Activated CD4-positive, alpha-beta T cell treated with anti-CD3 and anti-CD28 coated beads, Interleukin-10, Interleukin-2, amounts not matched to agents 100 ng/mL and 50 ng/mL, durations not matched to agents 16 hours and 8 hours (primary cell): Measurements from ENCODE around the gene MED27.

Experiments
- DNase-seq: peaks from one replicate; pipeline ENCODE4 v3.0.0-alpha.2; 2020

MED27 gene

DNA sequence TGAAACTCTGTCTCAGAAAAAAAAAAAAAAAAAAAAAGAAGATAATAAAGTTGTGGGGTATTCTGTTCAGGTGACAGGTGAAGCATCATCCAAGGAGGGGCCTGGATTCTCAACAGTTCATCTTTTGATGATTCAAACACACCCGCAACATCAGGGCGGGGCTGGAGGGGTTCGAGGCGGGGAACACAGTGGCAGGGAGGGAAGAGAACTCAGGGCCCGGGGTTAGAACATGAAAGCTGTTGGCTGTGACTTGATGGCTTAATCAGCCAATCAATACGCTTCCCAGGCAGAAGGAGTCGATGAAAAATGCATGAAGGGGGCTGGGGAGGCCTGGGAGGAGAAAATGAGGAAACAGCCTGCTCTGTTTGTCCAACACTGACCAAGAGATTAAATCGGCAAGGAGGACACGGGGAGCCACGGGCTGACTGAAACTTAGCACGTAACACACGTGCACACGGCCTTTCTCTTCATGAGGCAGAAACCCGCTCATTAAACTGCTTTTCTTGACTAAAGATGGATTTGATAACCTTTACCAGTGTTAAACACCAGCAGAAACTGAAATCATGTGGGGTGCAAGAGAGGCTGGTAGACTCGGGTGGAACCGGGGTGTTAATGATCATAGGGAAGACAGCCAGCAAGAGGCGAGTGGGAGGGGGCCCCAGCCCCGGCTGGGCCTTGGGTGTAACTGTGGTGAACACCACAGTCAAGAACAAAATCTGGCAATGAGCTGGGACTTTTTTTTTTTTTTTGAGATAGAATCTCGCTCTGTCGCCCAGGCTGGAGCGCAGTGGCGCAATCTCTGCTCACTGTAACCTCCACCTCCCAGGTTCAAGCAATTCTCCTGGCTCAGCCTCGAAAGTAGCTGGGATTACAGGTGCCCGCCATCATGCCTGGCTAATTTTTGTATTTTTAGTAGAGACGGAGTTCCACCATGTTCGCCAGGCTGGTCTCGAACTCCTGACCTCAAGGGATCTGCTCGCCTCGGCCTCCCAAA lies 234.1 kb downstream of the MED27 start:
- no peak for DNase-seq

DNA sequence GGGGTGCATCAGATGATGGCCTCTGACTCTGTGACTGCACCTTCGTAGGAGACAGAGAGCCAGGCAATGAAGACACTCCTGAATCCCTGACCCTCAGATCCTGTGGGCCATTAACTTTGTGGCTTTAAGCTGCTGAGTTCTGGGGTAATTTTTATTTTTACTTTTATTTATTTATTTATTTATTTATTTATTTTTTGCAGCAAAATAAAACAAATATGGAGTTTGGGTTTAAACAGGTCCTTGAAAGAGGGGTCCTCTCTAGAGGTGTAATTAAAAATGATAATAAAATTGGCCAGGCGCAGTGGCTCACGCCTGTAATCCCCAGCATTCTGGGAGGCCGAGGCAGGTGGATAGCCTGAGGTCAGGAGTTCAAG lies 234.9 kb downstream of the MED27 start:
- DNase-seq = no peak

DNA sequence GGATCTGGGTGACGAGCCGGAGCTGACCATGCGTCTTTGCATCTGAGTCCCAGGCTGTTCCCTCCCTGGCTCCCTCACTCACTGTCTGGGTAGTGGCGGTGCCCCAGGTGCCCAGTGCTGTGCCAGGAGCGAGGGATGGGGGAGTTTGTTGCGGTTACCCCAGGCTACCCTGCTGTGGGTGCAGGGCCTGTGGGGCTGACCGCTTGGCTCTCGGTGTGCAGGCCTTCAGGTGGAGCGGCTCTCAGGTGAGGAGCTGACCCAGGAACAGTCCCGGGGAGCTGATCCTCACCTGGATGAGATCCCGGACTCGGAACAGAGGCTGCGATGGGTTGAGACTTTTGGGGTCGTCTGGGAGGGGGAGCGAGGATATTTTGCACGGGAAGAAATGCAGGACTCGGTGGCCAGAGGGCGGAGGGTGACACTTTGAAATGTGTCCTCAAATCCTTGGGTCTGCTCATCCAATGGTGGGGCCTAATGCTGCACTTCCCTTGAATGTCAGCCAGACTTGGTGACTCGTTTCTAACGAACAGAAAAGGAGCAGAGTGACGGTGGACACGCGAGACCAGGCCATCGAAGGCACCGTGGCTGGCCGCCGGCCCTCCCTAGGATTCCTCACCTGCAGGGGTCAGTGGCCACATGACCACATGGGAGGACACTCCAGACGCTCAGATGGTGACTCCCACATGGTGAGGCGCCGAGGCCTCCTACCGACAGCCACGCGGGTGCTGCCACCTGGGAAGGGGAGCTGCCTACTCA lies 235.5 kb downstream of the MED27 start:
- no peak for DNase-seq

DNA sequence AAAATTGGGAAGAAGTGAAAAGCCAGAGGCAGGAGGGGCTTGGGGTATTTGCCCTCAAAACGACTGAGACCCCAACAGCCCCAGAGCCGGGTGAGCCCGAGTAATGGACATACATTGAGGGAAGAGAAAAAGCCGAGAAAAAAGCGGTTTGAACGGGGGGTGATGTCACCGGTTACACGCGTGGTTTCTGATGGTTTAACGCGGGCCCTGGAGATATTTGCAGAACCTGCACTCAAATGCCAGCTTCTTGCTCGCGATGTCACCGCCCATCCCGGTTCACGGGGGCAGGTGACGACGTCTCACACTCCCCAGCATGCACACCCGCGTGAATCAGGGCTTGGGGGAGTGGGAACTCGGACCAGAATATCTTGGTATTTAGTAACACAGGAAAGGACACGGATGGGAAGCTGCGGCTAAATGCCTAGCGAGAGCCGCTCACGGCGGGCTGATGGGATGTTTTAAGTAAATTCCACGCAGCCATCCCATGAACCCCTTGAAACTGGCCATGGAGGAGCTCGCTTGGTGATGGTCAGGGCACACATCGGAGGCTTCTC lies 237.8 kb downstream of the MED27 start:
- no peak for DNase-seq

DNA sequence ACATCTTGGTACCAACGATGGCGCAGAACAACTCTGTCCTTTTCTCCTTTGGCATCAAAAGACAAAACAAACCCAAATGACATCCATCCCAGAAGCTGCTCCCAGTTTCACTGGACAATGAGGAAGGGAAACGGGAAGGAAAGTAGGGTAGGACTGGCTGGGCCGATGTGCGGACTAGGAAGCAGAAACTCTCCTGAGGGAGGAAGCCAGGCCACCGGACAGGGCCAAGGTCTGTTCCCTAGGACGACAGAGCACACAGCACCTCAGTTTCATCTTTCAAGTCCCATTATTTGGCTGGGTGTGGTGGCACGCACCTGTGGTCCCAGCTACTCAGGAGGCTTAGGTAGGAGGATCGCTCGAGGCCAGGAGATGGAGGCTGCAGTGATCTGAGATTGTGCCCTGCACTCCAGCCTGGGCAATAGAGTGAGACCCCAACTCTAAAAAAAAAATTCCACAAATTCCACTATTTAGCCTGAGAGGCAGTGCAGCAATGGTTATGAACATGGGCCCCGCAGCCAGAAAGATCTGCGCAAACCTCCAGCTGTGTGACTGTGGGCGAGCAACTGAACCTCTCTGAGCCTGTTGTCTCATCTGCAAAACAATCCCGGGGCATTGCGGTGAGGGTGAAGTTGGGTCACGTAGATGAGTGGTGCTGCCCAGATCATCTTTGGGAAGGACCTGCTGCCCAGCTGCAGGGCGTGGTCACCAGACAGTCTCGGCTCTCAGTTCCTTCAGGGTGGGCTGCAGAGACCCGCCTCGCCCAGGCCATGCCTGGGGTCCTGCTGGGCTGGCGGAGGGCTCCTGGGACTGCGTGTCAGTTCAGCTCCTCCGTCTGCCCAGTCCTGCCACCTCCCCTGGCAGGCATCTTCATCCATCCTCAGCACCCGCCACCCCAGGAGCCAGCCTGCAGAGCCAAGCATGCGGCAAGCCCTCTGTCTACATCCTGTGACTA lies 238.6 kb downstream of the MED27 start:
- no peak for DNase-seq

DNA sequence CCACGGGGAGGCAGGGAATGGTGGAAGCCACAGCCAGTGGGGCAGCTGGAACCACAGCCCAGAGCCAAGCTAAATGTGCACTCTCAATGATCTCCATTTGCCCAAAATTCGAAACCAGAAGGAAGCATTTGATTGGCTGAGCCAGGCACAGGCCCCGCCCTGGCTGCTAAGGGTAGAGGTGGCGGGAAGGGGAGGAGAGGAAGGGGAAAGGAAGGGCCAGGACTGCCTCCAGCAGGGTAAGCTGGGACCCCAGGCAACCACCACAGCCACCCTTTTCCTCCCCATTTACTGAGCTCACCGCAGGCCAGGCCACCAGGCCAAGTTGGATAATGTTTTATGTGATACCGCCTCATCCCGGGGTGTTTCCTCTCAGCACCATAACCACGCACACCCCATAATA lies 239.4 kb downstream of the MED27 start:
- peak; percentile 35 for DNase-seq

DNA sequence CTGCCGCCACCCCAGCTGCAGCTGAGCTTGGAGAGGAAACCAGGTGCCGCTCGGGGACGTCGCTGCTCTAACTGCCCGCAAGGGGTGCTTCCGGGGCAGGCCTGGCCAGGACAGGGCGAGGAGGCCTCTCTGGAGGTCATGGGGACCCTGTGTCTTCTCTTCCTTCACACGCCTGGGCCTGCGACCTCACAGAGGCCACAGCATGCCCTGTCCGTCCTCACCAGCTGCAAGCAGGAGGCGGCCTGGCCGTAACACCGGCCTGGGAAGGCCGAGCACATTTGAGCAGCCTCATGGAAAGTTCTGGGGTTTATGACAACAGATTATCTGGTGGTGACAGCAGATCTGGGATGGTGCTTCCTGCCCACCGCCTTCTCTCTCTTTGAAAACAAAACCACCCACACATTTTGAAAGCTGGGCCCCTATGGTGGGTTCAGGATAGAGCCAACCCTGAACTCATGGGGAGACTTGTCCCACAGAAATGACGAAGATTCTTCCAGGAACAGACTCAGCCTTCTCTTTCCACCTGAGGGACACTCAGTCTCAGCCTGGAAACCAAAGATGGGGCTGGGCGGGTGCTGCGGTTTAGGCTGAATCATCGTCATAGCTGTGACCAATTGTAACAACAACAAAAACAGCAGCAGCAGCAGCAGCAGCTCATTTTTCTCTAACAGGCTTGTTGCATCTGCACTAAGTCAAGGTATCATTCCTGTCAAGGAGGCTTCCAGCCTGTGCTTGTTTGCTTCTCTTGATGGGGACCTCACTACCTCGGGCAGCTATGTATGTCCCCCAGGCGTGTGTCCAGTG lies 240.2 kb downstream of the MED27 start:
- DNase-seq = peak; percentile 79

DNA sequence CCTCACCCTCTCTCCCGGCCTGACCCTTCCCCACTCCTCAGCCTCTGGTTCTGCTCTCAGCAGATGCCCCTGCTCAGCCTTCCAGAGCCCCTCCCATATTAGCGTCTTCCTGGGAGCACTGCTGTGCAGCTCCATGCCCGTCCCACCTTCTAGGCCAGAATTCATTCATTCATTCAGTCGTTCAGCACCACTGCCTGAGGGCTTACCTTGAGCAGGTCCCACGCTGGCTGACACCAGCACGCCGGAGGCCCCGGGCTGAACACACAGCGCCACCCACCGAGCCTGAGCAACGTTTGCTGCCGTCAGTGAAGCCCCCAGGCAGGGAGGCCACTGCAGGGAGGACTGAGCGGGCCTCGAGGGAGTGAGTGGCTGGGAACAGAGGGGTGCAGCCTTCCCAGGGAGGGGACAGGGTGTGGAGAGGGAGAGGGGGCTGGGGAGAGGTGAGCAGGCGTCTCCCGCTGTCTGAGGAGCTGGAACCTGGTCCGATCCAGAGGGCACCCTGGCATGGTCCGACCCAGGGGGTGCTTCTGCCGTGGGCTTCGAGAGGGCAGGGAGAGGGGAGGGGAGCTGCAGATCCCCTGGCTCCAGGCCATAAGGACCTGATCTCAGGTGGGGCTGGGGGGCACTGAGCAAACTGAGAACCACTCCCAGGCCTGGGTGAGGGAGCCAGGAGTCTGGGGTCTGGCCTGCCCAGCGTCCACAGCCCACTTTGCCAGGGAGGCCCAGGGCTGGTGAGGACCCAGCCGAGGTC lies 241.0 kb downstream of the MED27 start:
- DNase-seq = no peak

DNA sequence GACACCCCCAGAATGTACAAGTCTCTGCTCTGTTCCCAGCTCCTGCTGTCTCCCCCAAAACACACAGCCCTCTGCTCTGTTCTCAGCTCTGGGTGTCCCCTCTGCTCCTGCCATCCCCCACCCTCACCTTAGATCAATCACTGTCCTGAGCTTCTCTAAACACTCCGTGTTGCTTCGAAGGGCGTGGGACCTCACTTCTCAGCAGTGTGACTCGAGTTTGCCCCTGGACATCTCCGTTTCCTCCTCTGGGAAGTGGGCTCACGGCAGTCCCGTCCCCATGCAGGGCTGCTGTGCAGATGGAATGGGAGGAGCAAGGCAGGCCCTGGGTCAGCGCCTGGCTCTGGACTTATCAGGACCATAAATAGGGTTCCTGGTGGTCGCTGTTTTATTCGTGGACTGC lies 241.8 kb downstream of the MED27 start:
- DNase-seq = no peak

DNA sequence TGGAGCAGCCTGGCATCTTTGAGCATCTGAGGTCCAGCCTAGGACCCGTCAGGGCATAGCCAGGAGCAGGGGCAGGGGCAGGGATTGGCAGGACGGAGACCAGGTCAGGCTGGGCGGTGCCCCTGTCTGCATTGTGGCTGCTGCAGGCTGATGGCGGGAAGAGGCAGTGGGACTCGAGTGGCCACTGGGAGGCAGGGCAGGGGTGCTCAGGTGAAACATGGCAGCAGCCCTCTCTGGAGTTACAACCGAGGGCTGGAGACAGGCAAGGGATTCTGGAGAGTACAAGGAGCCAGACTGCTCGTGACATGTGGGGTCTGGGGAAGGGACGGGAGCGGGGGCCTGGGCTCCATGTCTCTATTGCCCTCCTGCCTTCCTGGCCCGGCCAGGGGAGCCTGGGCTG lies 242.4 kb downstream of the MED27 start:
- DNase-seq = no peak

DNA sequence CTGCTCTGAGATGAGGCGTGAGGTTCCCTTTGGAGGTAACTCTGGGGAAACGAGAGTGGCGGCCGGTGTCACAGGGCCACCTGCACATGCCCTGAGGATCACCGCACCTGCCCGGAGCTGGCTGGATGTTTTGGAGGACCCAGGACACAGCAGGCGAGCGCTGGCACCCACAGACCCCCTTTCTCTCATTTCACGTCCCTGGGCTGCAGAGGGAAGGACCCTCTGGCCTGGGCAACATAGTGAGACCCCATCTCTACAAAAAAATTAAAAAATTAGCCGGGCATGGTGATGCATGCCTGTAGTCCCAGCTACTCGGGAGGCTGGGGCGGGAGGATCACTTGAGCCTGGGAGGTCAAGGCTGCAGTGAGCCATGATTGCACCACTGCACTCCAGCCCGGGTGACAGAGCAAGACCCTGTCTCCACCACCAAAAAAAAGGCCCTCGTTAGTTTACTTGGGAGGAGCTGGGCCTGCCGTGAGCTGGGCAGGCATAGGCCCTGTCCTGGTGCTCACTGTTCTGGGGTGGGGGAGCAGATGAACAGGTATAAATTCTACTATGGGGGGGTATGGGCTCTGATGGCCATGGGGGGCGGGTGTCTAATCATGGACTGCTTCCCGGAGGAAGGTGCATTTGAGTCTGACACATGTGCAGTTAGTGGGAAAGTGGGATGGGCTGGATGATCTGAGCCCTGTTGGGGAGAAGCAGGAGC lies 242.9 kb downstream of the MED27 start:
- no peak for DNase-seq

DNA sequence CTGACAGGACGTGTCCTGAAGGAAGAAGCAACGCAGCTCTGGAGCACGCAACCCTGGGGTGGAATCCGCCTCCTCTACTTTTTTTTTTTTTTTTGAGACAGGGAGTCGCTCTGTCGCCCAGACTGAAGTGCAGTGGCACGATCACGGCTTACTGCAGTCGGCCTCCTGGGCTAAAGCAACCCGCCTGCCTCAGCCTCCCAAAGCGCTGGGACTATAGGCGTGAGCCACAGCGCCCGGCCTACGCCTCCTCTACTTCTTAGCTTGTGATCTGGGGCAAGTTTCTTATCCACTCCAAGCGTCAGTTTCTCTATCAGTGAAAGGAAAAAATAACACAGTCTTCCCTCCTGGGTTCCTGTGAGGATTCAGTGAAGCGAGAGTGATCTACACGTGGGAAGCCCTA lies 243.6 kb downstream of the MED27 start:
- no peak for DNase-seq

DNA sequence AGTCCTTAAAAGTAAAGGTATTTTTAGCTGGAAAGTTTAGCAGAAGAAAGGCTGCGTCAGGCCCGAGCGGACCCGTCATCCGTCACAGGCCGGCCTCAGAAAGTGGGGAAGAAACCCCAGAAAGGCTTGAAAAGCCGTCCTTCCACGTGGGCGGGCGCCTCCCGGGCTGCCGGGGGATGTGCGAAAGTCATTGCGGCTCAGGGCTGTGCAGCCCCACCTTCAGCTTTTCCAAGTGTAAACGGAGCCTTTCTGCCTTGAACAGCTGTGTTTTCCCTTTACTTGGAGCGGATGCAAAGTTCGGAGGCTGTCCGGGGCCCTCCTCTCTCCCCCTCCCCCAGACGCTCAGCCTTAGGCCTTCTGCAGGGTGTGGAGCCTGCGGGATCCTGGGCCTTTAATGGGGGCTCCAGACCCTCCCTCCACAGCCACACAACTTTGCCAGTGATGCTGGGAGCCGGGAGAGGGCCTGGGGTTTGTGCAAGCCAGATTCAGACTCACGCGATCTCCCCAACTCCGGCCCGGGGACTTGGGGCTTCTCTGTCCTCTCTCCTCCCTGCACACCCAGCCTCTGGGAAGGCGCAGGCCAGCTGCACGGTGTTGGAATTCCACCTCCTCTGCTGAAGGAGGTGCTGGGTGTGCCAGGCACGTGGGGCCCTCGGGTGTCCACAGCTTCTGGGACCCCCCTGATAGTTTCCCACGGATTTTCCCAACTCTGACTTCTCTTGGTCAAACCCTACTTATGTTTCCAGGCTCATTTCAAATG lies 244.3 kb downstream of the MED27 start:
- DNase-seq = no peak

DNA sequence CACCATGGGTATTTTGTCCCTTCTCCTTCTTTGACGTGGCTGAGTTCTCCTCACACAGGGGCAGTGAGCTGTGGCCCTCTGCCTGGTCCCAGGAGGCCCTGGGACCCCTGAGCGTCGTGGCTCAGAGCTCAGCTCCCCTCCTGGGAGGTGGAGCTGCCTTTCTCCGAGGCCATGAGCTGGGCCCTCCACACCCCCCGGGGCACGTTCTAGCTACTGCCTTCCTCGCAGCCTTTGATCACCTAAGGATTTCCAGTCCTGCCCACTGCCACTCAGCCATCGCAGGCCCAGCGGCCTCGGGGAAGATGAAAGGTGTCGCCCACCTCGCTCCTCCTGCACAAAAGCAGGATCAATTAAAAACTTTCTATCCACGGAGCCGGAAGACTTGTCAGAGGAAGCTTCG lies 244.9 kb downstream of the MED27 start:
- DNase-seq = no peak

DNA sequence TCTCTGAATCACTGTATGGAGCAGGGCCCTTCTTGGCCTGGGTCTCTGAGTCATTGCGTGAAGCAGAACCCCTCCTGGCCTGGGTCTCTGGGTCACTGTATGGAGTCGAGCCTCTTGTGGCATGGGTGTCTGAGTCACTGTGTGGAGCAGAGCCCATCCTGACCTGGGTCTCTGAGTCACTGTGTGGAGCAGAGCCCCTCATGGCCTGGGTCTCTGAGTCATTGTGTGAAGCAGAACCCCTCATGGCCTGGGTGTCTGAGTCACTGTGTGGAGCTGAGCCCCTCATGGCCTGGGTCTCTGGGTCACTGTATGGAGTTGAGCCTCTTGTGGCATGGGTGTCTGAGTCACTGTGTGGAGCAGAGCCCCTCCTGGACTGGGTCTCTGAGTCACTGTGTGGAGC lies 245.8 kb downstream of the MED27 start:
- no peak for DNase-seq

DNA sequence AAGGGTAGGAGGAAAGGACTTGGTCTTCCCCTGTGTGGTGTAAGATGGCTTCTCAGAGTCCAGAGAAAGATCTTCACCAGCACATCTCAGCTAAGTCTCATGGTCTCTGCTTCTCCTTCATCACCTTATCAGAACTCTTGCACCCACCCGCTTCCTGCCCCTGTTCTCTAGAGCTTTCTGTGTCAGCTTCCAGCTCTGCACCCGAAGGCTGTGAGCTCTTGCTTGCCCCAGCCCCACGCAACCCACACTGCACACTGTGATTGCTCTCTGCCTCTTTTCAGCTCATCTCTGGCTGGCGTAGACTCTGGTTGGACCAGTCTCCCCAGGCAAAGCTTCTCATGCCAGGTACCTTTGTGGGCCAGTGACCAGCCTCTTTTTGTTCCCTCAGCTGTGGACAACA lies 246.6 kb downstream of the MED27 start:
- no peak for DNase-seq

DNA sequence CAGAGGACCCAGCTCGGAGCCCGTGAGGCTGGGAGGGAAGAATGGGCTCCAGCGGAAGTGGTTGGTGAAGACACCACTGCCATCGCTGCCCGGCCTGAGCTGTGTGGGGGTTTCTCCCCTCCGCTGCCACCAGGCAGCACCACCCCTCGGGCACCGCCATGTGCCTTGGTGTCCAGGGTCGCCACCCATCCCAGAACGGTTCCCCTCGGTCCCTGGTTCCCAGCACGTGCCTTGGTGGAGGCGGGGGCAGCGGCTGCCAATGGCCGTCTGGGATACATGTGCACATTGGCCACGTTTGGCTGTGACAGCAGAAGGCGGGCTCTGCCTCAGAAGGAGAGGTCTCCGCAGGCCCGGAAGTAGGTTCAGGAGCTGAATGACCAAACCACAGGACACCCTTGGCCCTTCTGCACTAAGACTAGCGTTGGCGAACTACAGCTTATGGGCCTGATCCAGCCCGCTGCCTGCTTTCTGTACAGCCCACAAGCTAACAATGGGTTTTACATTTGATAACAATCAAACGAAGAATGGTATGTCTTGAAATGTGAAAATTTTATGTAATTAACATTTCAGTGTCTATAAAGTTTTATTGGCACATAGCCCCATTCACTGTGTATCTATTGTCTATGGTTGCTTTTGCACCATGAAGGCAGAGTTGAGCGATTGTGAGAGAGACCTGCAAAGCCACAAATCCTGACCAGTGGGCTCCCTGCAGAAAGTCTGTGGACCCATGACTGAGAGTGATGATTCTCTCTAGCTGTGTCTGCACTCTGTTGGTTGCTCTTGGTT lies 248.1 kb downstream of the MED27 start:
- no peak for DNase-seq

DNA sequence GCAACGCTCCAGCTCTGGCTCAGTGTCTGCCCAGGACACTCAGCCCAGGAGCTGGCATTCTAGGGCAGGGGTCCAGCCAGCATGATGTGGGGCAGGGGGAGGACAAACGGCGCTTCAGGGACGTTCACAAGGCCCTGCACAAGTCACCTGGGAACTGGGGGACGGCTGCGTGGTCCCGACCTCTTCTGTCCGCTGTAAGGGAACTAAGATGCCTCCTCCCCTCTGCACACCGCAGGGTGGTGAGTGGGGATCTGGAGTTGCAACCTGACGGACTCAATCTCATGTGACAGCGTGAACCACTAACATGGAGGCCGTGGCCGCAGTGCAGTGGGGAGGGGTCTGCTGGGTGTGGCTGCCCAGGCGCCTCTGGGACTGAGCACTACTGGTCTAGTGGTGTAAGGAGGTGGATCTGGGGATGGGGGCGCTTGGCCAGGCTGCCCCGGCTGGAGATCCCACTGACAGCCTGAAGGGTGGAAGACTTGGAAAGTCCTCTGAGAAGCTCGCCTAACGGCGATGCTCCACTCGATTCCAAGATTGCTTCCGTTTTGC lies 251.8 kb downstream of the MED27 start:
- no peak for DNase-seq
